GM19351 (cell line): ENCODE results near the gene KPNA4.
A peak's percentile ranks its signal among the peaks of the same experiment; 100 is the strongest.
"Not testable (repeated sequence)": the region's sequence is repeated elsewhere in the genome, so short reads cannot be mapped to it uniquely, and the experiment has no call there.

Experiments
- ATAC-seq: cut with Tn5 transposase; IDR thresholded peaks from one replicate; pipeline ENCODE4 v1.9.1; 2021; ENCODE audit warnings: mild to moderate bottlenecking, moderate library complexity; ENCODE audit not compliant: unreplicated experiment

KPNA4 gene

DNA sequence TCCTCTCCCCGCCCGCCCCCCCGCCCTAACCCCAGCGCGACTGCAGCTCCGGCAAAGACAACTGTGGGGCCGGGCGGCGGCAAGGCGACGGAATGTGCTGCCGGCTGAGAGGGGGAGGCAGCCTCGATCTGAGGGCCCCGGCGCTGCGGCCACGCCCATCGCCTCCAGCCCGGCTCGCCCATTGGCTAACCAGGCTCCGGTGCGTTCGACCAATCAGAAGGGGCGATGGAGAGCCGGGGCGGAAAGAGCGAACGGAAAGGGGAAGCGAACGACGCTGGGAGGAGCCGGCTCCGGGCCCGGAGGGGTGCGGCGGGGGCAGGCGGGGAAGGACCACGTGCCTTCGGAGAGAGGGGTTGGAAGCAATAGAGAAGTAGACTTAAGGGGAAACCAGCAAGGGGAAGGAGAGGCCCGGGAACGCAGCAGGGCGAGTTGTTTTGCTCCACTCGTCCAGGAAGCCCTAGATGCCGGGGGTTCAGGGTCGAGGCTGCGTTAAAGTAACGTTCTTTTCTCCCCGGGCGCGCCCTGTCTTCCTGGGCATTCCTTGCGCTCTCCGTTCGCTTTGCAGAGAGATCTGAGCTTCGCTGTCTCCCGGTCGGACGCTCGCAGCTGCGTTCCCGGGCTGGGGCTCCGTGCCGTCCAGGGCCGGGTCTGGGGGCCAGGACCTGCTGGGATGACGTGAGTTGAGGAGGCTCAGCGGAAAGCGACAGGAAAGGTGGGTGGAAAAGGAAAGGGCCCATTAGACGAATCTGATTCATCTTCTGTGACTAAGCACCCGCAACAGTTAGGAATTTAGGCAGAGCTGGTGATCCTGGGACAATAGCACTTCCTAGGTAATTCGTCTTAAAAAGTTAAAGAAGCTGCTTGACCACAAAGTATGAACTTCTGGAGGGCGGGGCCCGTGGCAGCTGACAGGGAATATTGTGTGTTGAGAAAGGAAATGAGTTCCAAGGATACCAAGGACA is at the start of gene KPNA4:
KPNA4 (minus strand) TSS at position 130 of the 962 bp plus-strand sequence. CDS start 289 bp downstream, outside the sequence.
- ATAC-seq, result peak; percentile 88

GRCh38 chr3:160613661-160614060 is 48.3 kb upstream of the KPNA4 start:
- ATAC-seq, result no peak

DNA sequence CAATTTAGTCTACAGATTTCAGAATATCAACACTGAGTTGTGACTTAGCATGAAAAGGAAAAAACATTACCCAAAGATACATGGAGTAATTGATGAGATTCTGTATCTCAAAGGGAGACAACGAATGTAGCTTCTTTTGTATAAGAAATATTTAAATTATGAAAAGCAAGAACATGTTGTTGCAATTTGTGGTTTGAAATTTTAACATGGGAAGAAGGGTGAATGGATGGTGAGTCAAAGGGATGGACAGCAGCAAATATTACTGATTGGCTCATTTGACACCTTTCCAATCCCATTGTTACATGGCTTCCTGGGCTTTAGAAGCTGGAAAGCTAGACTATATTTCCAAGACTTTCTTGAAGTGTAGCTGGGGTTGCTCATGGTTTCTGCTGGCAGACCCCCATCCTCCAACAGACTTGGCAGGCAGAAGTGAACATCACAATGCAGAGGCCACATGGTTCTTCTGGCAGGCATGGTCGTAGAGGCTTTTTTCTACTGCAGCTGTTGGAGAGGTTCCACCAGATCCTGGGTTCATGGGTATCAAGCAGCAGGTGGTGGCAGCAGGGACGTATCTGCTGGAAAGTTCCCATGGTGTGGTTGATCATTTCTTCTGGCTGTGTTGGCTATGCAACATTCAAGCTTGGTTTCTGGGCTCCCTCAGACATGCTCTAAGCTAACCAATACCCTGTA is 47.2 kb upstream of the KPNA4 start:
- ATAC-seq, result no peak

DNA sequence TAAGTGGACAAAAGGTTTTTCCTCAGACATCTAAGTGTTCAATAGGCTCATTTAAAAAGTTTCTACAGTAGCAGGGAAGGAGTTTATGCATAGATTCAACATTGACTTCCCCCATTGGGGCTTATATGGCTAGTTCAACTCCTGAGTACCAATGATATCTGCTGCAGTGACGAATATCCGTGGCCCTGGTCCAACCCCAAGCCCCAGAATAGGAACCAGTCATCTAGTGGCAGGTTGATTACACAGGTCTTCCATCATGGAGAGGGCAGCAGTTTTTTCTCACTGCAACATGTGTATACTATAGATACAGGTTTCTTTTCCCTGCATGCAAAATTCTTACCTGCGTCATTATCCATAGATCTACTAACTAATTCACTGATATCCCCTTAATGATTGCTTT is 45.8 kb upstream of the KPNA4 start:
- no peak for ATAC-seq

GRCh38 chr3:160608870-160609269 is 43.5 kb upstream of the KPNA4 start:
- ATAC-seq, result no peak

GRCh38 chr3:160607826-160608225 is 42.5 kb upstream of the KPNA4 start:
- ATAC-seq, result no peak

DNA sequence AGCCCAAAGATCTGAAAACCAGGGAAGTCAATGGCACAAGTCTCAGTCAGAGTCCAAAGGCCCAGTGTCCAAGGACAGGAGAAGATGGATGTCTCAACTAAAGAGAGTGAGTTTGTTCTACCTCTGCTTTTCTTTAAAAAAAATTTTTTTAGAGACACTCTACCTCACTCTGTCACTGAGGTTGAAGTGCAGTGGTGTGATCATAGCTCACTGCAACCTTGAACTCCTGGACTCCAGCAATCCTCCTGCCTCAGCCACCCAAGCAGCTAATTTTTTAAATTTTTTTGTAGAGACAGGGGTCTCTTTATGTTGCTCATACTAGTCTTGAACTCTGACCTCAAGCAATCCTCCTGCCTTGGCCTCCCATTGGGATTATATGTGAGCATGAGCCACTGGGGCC is 39.9 kb upstream of the KPNA4 start:
- ATAC-seq, result no peak

DNA sequence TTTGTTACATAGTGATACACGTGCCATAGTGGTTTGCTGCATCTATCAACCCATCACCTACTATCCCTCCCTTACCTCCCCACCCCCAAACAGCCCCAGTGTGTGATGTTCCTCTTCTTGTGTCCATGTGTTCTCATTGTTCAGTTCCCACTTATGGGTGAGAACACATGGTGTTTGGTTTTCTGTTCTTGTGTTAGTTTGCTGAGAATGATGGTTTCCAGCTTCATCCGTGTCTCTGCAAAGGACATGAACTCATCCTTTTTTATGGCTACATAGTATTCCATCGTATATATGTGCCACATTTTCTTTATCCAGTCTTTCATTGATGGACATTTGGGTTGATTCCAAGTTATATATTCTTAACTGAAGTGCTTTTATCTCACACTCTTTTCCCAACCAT is 38.5 kb upstream of the KPNA4 start:
- ATAC-seq, result not testable (repeated sequence)

DNA sequence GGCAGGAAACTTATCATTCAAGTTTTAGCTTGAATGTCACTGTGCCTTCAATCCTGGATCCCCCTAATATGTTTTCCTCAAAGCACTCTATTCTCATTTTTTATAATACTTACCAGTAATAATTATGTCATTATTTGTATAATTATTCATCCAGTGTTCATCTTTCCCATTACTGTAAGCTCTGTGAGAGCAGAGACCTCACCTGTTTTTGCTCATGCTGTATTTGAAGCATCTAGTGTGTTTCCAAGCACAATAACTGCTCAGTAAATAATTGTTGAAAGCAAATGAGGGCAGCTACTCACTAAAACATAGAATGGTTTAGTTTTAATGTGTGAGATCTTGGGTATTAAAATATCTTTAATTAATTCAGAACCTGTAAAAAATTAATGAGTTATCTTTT is 36.9 kb upstream of the KPNA4 start:
- no peak for ATAC-seq

DNA sequence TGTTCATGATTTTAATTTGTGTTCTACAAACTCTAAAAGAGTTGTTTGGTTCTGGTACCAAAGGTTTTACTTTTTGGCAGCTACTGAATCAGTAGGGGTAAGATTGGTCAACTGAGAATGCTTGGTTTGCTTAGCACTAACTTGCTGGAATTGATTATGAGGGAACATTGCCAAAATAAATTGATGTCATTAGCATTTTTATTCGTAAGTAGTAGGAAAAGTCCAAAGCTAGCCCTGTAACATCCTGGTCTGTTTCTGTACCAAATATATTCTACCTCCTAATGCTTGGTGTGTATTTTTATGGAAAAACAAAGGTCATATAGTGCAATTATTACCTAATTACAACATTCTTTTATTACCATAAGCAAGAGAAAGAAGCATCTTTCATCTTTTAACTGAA is 35.9 kb upstream of the KPNA4 start:
- no peak for ATAC-seq

- no peak for ATAC-seq
Measured at GRCh38 chr3:160598865-160599264, 33.5 kb upstream of the KPNA4 start.

GRCh38 chr3:160588023-160588422 is 22.7 kb upstream of the KPNA4 start:
- no peak for ATAC-seq

DNA sequence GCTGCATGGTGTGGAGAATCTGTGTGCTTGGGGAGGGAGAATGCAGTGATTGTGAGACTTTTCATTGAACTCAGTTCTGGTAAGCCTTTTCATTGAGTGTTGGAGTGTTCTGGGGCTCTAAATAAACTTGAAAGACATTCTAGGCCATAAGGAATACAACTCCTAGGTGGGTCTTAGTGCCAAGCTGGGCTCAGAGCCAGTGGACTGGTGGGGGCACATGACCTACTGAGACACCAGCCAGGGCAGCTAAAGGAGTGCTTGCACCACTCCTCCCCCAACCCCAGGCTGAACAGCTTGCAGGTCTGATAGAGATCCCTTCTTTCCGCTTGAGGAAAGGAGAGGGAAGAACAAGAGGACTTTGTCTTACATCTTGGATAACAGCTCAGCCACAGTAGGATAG is 21.7 kb upstream of the KPNA4 start:
- no peak for ATAC-seq

GRCh38 chr3:160586679-160587078 is 21.3 kb upstream of the KPNA4 start:
- no peak for ATAC-seq

DNA sequence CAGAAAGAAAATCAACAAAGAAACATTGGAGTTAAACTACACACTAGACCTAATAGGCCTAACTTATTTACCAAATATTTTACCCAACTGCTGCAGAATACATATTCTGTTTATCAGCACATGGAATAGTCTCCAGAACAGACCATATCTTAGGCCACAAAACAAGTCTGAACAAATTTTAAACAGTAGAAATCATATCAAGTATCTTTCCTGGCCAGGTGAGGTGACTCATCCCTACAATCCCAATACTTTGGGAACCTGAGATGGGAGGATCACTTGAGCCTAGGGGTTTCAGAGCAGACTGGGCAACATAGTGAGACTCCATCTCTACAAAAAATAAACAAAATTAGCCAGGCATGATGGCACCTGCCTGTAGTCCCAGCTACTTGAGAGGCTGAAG is 18.1 kb upstream of the KPNA4 start:
- ATAC-seq, result no peak

GRCh38 chr3:160580938-160581337 is 15.6 kb upstream of the KPNA4 start:
- no peak for ATAC-seq

DNA sequence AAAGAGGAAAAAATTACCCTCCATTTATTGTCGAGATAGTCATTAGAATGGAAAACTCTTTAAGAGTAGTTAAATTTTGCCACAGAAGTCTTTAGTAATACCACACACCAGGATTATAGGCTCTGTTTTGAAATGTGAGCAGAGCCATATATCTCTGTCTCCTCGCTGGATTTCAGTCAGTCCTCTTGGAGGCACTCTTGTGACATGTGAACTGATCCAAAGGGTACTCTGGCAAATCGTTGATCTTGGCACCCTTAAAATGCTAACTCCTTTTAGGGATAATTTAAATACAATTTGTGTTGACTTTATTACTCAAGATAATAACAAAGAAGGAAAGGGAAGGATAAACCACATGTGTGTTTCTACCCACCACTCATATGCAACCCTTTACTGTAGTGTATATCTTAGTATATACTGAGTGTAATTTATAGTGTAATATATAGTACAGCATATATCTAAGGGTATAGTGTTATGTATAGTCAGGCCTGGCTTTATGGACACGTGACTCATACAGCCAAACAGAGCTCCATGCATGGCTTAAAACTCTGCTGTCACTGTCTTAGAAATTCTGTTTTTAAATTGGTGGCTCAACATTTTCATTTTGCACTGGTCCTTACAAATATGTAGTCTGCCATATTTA is 12.3 kb upstream of the KPNA4 start:
- no peak for ATAC-seq

- no peak for ATAC-seq
Measured at GRCh38 chr3:160577093-160577492, 11.7 kb upstream of the KPNA4 start.

GRCh38 chr3:160576621-160577020 is 11.2 kb upstream of the KPNA4 start:
- no peak for ATAC-seq

DNA sequence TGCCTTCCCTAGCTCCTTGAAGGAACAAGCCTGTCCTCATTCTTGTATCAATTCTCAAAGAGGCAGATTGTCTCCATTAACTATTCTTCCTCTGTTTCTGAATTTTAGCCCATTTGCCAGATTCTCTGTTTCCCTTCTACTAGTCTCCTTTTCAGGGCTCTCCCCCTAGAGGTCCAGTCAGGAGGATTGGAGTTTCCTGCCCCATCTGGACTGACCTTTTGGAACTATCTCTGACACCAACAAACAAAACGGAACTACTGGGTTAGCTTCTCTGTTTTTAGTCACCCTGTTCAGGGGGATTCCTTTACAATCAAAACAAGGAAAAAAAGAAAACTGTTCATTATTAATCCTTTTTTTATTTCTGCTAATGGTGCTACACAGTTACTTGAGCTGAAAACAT is 10.2 kb upstream of the KPNA4 start:
- ATAC-seq, result no peak

DNA sequence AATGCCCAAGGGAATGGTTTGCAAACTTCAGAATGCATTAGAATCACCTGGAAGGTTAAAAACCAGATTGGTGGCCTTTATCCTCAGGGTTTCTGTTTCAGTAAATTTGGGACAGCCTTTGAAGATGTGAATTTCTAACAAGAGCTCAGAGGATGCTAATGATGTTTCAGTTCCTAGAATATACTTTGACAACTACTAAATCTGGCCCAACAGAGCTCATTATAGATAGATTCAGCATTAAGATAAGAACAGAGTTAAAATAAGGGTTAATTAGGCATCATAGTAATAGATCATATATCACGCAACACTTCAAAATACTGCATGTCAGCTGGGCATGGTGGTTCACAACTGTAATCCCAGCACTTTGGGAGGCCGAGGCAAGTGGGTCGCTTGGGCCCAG is 9.3 kb upstream of the KPNA4 start:
- no peak for ATAC-seq
